Progenitor cell of endocrine pancreas (in vitro differentiated cells): ENCODE data around the gene RNF151. TPM values are rescaled to one million over a fixed set of nuclear protein-coding genes. Genes with fewer than 3 reads are reported as not detected.

Experiments
- DNase-seq: peaks from one replicate; pipeline ENCODE4 v3.0.0; 2021; ENCODE audit warnings: low spot score; ENCODE audit not compliant: unreplicated experiment
- H3K27ac Mint-ChIP-seq: 2 replicates; pipeline ENCODE4 v1.8.0; 2021; ENCODE audit warnings: mild to moderate bottlenecking, moderate library complexity, mixed read lengths
- H3K27me3 Mint-ChIP-seq: 2 replicates; pipeline ENCODE4 v1.8.0; 2021; ENCODE audit warnings: mixed read lengths
- H3K36me3 Mint-ChIP-seq: 2 replicates; pipeline ENCODE4 v1.8.0; 2022; ENCODE audit warnings: mixed read lengths; ENCODE audit not compliant: insufficient read depth
- H3K4me1 Mint-ChIP-seq: 2 replicates; pipeline ENCODE4 v1.8.0; 2021; ENCODE audit warnings: low read depth, mixed read lengths
- H3K4me3 Mint-ChIP-seq: 2 replicates; pipeline ENCODE4 v1.8.0; 2021; ENCODE audit warnings: low read depth, mild to moderate bottlenecking, moderate library complexity, mixed read lengths
- H3K9me3 Mint-ChIP-seq: 2 replicates; pipeline ENCODE4 v1.8.0; 2021; ENCODE audit warnings: low read depth, mixed read lengths
- total RNA-seq: library from RNA; stranded (reverse); gene quantifications from 2 replicates; pipeline ENCODE4 v1.2.1, GENCODE V29; 2021
- TF ChIP-seq, protein P1 (sequence below): fragments of 200-600 bp; sonication (generic); IDR thresholded peaks from one replicate; pipeline ENCODE4 v1.5.0; 2021; ENCODE audit warnings: antibody characterized with exemption, mild to moderate bottlenecking; ENCODE audit not compliant: unreplicated experiment

Gene RNF151
- total RNA-seq, 1 donor from 2014 or later = not detected

GRCh38 chr16:2005646-2006045 is 39.0 kb downstream of the RNF151 start:
- peaks cover 4% of the 10 kb centered on the region for H3K36me3 Mint-ChIP-seq
- H3K9me3 Mint-ChIP-seq = no peaks in the 10 kb centered on the region
- H3K27me3 Mint-ChIP-seq = no peaks in the 10 kb centered on the region
- H3K27ac Mint-ChIP-seq = no peak overlapping the region
- no peak overlapping the region for H3K4me3 Mint-ChIP-seq
- DNase-seq = no peak
- H3K4me1 Mint-ChIP-seq = peaks cover 21% of the 10 kb centered on the region
- TF ChIP-seq, protein P1, sequence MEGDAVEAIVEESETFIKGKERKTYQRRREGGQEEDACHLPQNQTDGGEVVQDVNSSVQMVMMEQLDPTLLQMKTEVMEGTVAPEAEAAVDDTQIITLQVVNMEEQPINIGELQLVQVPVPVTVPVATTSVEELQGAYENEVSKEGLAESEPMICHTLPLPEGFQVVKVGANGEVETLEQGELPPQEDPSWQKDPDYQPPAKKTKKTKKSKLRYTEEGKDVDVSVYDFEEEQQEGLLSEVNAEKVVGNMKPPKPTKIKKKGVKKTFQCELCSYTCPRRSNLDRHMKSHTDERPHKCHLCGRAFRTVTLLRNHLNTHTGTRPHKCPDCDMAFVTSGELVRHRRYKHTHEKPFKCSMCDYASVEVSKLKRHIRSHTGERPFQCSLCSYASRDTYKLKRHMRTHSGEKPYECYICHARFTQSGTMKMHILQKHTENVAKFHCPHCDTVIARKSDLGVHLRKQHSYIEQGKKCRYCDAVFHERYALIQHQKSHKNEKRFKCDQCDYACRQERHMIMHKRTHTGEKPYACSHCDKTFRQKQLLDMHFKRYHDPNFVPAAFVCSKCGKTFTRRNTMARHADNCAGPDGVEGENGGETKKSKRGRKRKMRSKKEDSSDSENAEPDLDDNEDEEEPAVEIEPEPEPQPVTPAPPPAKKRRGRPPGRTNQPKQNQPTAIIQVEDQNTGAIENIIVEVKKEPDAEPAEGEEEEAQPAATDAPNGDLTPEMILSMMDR = no peak

DNA sequence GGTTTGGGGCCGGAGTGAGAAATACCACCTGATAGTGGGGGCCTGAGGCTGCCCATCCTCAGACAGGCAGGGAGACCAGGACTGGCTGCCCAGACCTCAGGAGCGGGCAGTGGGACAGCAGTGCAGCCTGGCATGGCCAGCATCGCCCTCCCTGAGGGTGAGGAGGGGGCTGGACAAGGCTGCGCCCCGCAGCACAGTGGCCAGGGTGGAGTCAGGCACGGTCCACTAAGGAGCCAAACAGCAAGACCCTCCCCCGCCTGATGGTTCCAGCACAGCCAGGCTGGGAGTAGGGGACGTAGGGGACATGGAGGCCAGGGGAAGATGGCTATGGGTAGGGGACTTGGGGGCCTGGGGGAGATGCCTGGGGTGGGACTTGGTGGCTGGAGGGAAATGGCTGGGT is 39.7 kb downstream of the RNF151 start:
- Mint-ChIP-seq H3K4me3 (peak overlapping the region; percentile 29), H3K9me3 (no peaks in the 10 kb centered on the region), H3K4me1 (peaks cover 21% of the 10 kb centered on the region), H3K27me3 (no peaks in the 10 kb centered on the region), H3K36me3 (peaks cover 2% of the 10 kb centered on the region), H3K27ac (no peak overlapping the region)
- no peak for DNase-seq
- TF ChIP-seq, protein P1 = no peak

GRCh38 chr16:2007081-2007836 is 40.6 kb downstream of the RNF151 start:
- H3K27me3 Mint-ChIP-seq = no peaks in the 10 kb centered on the region
- H3K4me1 Mint-ChIP-seq = peaks cover 21% of the 10 kb centered on the region
- peak overlapping the region; percentile 50 for H3K27ac Mint-ChIP-seq
- peaks cover 2% of the 10 kb centered on the region for H3K36me3 Mint-ChIP-seq
- H3K4me3 Mint-ChIP-seq = peak overlapping the region; percentile 72
- H3K9me3 Mint-ChIP-seq = no peaks in the 10 kb centered on the region
- TF ChIP-seq, protein P1 = no peak
- no peak for DNase-seq

DNA sequence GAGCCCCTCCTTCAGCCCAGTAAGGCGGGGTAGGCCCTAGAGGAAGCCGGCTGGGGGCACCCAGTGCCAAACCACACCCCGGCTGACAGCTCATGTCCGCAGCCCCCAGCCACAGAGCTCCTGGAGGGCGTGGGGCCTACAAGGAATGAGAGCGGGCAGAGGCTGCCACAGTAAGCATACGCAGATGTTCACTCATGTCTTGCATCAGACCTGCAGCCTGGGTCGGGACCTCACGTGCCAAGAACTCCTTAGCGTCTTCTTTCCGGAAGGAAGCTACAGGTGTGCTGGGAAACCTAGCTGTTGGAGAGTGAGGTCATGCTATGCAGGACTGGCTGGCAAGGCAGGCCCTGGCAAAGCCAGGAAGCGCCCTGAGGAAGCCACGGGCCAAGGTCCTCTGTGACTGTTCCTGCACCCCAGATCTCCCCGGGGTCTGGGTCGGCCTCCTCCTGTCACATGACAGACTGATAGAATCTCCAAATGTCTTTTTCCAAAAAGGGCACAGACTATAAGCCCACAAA is 41.4 kb downstream of the RNF151 start:
- H3K36me3 Mint-ChIP-seq = peaks cover 2% of the 10 kb centered on the region
- peak overlapping the region; percentile 46 for H3K27ac Mint-ChIP-seq
- peak overlapping the region; percentile 72 for H3K4me3 Mint-ChIP-seq
- H3K4me1 Mint-ChIP-seq = peaks cover 21% of the 10 kb centered on the region
- no peaks in the 10 kb centered on the region for H3K27me3 Mint-ChIP-seq
- TF ChIP-seq, protein P1 = no peak
- no peak for DNase-seq
- no peaks in the 10 kb centered on the region for H3K9me3 Mint-ChIP-seq

GRCh38 chr16:2008631-2009163 is 42.0 kb downstream of the RNF151 start:
- no peak for DNase-seq
- no peaks in the 10 kb centered on the region for H3K27me3 Mint-ChIP-seq
- TF ChIP-seq, protein P1 = no peak
- peak overlapping the region; percentile 46 for H3K27ac Mint-ChIP-seq
- H3K9me3 Mint-ChIP-seq = no peaks in the 10 kb centered on the region
- H3K36me3 Mint-ChIP-seq = peaks cover 2% of the 10 kb centered on the region
- peak overlapping the region; percentile 72 for H3K4me3 Mint-ChIP-seq
- peaks cover 21% of the 10 kb centered on the region for H3K4me1 Mint-ChIP-seq
